ENCODE data around the gene PTPN11.

- TF ChIP-seq GATA3 (IDR thresholded peaks at IDR 0.05; ENCODE audit: low read depth, low read length) (no peak), GATA2 (IDR thresholded peaks at IDR 0.05; ENCODE audit: low read depth, low read length) (no peak)
Observed at GRCh38 chr12:112514926-112515642, 96.3 kb downstream of the PTPN11 start.
